Stimulated activated CD4-positive, alpha-beta T cell treated with anti-CD3 and anti-CD28 coated beads, Interleukin-1b, Interleukin-23, amount 100 ng/mL, for 48 hours (primary cell): ENCODE data around the gene POMT1.
"Not testable (repeated sequence)": the region's sequence is repeated elsewhere in the genome, so short reads cannot be mapped to it uniquely, and the experiment has no call there.

ENCODE experiments used
- DNase-seq: peaks from one replicate; pipeline ENCODE4 v3.0.0-alpha.2; 2020

POMT1 gene, protein sequence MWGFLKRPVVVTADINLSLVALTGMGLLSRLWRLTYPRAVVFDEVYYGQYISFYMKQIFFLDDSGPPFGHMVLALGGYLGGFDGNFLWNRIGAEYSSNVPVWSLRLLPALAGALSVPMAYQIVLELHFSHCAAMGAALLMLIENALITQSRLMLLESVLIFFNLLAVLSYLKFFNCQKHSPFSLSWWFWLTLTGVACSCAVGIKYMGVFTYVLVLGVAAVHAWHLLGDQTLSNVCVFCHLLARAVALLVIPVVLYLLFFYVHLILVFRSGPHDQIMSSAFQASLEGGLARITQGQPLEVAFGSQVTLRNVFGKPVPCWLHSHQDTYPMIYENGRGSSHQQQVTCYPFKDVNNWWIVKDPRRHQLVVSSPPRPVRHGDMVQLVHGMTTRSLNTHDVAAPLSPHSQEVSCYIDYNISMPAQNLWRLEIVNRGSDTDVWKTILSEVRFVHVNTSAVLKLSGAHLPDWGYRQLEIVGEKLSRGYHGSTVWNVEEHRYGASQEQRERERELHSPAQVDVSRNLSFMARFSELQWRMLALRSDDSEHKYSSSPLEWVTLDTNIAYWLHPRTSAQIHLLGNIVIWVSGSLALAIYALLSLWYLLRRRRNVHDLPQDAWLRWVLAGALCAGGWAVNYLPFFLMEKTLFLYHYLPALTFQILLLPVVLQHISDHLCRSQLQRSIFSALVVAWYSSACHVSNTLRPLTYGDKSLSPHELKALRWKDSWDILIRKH

DNA sequence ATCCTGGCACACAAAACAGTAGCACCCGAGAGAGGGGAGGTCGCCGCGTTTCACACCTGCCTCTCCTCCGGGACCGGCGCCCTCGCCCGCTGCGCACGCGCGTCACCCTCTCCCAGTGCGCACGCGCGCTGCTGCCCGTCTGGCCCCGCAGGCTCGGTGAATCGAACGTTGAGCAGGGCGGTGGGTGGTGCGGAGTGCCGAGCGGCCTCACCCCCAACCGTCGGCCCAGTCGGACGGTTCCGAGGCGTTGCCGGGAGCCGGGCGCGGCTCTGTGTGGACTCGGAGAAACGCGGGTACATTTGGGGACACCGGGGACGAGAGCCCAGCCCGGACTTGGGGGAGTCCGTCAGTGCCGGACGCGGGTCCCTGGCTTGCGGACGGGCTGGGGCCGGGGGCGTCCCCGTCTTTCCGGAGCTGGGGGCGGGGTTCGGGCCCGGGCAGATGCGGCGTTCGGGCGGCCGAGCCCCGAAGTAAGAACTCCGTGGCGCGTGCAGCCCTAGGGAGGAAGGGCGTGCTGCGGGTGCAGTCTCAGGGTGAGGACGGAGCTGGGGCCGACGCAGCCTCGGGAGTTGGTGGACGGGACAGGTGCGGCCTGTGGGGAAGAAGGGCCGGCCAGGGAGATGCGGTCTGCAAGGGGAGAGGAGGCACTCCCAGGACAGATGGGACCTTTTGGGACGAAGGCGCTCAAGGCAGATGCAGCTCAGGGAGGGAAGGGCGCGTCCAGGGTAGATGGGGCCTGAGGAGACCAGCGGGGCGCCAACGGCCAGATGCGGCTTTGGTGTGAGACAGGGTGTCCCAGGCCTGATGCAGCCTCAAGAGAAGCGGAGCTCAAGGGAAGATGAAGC, at the start of gene POMT1:
POMT1 (plus strand) TSS at position 138 of the 845 bp plus-strand sequence. CDS start 1,301 bp downstream, outside the sequence.
- DNase-seq: peak; percentile 90

DNA sequence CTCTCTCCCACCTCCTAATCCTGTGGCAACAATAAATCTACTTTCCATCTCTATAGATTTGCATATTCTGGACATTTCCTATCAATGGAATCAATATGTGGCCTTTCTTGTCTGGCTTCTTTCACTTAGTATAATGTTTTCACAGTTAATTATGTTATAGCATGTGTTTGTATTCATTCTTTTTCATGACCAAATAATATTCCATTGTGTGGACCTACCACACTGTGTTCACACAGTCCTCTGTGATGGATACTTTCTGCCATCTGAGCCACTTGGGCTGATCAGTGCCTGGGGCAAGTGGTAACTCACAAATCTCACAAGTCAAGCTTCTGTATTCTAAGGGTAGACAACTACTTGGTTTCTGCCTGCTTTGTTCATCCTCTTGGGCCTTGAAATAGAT, 48.7 kb upstream of the POMT1 start:
- DNase-seq: no peak

DNA sequence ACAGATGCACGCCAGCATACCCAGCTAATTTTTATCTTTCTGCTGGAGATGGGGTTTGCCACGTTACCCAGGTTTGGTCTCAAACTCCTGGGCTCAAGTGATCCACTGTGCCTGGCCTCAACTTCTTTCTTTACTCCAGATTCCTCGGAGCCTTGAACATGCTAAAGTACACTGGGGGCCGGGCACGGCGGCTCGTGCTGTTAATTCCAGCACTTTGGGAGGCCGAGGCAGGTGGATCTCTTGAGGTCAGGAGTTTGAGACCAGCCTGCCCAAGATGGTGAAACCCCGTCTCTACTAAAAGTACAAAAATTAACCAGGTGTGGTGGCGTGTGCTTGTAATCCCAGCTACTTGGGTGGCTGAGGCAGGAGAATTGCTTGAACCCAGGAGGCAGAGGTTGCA, 47.1 kb upstream of the POMT1 start:
- not testable (repeated sequence) for DNase-seq

DNA sequence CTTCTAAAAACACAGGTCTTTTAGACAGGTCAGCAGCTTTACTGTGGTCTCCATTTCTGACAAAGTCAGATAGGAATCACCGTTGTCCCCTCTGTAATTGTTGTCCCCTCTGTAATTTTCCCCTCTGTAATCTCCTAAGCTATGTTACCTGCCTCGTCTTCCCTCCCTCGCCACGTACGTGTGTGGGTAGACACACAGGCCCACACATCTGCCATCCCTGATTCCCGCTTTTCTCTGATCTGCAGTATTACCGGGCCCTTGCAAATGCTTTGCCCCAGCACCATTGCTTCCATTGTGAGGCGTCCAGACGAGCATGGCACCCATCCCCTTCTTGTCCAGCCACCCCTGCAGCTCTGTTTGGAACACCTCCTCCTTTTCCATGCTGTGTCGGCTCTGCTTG, 45.0 kb upstream of the POMT1 start:
- DNase-seq: no peak

DNA sequence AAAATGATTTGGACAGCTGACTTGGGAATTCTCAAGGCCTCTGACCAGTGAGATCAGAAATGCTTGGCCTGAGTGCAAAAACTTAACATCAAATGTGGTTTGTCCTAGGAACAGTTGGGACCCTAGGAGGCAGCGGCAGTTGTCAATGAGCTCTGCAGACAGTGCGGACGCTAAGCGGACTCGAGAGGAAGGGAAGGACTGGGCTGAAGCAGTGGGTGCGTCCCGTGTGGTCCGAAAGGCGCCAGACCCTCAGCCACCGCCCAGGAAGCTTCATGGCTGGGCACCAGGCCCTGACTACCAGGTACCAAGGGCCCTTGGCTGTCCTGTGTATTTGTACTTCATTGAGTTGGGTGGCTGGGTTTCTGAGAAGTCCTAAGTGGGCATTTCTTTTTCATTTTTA, 43.7 kb upstream of the POMT1 start:
- DNase-seq: no peak

DNA sequence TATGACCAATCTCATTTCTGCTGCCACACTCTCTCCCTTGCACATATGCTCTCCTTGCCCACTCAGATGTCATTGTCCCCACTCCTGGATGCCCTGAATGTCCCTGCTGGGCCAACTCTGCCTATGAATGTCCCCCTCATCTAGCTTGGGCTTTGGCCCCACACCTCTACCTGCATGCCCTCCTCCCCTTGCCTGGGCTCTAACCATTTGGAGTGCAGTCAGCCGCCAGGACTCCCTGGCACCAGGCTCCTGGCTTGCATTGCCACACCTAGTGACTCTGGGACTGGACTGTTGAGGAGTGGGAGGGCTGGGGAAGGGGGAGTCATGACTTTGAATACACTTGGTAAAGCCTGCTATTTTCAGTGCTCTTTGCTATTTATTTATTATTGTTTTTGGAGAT, 41.6 kb upstream of the POMT1 start:
- DNase-seq: no peak

DNA sequence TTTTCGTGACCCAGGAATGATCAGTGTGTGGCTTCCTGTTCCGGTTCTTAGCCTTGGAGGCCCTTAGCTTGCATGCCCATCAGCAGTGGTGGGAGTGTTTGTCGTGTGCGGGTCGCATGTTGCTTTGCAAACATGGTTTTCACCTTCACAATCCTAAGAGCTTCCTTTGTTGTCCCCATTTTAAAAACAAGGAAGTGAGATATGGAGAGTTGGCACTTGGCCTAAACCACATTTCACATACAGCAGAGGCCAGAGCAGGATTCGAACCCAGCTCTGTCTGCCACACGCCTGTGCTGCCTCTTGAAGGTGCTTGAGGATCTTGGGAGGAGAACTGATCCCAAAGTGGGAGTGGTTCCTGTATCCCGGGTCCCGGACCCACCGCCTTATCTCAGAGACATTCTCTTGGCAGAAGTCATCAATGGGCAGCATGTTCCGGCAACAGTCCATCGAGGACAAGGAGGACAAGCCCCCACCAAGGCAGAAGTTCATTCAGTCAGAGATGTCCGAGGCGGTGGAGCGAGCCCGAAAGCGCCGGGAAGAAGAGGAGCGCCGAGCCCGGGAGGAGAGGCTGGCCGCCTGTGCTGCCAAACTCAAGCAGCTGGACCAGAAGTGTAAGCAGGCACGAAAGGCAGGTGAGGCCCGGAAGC, 38.2 kb upstream of the POMT1 start:
- no peak for DNase-seq

DNA sequence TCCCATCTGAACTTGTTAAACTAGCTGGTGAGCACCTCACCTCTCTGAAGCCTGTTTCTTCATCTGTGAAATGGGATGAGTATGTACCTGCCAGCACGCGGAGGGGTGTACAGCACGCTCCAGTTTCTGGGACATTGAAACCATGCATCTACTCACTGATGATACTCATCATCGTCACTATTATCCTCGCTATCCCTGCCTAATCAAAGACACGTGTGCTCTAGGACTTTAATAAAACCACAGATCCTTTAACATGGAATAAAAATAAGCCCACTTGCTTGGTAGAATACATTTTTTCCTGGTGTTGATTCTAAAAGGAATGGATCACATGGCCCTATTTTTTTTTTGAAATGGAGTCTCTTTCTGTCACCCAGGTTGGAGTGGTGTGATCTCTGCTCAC, 37.3 kb upstream of the POMT1 start:
- no peak for DNase-seq

DNA sequence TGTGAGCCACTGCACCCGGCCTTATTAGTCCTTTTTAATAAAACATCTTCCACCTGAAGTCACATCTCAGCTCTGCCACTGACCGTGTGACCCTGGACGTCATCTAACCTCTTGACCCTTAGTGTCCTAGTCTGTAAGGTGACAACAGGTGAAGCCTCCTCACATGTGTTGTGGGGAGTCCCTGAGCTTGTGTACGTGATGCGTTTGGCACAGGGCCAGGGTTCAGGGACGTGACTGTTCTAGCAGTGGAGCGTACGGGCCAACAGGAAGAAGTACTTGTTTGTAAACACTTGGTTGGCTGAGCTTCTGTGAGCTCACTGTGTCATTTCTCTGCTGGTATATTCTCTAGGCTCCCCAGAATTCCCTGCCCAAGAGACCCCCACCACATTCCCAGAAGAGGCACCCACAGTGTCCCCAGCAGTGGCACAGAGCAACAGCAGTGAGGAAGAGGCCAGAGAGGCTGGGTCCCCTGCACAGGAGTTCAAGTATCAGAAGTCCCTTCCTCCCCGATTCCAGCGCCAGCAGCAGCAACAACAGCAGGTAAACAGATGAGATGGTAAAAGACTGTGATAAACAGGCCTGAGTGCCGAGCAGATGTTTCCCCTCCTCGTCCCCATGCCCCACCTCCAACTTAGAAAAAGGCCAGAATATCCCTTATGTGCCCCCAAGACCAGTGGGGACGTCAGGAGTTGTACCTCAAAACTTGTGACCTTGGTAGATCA, 35.3 kb upstream of the POMT1 start:
- no peak for DNase-seq

DNA sequence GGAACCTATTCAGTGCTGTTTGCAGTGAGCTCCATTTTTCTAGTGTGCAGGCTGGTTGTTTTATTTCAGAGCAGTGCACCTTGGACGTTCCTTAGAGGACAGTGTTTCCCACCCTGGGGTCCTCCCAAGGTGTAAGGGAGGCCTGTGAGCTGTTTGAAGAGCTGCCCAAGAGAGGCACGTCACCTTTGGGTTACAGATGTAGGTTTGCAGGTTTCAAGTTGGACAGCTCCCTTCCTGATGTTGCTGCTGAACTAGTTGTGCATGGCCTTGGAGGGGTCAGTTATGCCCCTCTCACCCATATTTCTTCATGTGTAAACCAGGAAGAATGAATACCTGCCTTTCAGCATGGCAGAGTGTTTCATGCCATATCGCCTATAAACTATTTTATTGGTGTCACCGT, 34.7 kb upstream of the POMT1 start:
- no peak for DNase-seq

DNA sequence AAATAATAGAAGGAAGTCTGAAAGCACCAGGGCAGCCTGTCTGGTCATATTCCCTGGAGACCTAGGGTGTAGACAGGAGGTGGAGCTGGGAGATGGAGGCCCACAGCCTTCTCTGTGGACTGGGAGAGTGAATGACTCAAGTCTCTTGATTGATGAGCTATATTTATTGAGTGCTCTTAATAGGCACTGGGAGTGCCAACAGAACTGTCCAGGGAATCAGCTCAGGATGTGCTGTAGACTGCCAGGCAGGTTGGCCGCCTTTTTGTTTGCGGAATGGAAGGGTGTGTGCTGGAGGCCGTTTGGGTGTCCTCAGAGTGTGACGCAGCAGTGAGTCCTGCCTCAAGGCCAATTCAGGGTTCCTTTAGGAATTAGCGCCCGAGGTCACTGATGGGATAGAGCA, 33.4 kb upstream of the POMT1 start:
- DNase-seq: no peak

DNA sequence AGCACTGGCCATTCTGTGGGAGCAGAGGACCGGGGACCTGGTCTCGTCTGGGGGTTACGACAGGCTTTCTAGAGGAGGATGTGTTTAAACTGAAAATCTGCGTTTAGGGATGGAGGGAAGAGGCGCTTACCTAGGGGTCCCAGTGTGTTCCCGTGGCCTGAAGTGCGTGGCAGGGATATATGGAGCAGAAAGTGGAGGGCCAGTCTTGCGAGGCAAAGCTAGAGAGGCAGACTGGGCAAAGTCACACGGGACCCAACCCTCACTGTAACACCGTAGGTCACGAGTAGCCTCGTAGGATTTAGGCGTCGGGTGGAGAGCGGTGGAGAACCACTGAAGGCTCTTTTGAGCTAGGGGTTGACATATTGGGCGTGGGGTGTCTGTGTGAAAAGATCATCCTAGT, 32.8 kb upstream of the POMT1 start:
- DNase-seq: no peak

DNA sequence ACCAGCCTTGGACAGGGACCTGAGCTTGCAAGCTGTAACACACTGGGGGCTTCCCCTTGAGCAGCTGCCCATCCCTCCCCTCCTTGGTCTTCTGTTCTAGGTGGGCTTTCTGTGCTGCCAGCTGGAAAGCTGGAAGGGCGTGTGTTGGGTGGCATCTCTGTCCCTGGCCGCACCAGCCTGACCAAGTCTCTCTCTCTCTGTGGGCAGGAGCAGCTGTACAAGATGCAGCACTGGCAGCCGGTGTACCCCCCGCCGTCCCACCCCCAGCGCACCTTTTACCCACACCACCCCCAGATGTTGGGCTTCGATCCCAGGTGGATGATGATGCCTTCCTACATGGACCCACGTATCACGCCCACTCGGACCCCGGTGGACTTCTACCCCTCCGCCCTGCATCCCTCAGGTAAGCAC, 32.1 kb upstream of the POMT1 start:
- no peak for DNase-seq

DNA sequence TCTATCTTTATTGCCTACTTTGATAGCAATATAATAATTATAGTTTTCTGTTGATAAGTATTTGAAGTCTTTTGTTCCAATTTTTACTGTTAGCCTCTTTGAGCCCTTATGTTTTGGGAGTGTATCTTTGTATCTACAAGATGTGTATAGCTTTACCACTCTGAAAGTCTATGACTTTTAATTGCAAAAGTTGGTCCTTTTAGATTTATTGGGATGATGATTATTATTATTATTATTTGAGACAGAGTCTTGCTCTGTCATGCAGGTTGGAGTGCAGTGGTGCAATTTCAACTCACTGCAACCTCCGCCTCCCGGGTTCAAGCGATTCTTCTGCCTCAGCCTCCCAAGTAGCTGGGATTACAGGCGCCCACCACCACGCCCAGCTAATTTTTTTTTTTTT, 30.6 kb upstream of the POMT1 start:
- DNase-seq: not testable (repeated sequence)

DNA sequence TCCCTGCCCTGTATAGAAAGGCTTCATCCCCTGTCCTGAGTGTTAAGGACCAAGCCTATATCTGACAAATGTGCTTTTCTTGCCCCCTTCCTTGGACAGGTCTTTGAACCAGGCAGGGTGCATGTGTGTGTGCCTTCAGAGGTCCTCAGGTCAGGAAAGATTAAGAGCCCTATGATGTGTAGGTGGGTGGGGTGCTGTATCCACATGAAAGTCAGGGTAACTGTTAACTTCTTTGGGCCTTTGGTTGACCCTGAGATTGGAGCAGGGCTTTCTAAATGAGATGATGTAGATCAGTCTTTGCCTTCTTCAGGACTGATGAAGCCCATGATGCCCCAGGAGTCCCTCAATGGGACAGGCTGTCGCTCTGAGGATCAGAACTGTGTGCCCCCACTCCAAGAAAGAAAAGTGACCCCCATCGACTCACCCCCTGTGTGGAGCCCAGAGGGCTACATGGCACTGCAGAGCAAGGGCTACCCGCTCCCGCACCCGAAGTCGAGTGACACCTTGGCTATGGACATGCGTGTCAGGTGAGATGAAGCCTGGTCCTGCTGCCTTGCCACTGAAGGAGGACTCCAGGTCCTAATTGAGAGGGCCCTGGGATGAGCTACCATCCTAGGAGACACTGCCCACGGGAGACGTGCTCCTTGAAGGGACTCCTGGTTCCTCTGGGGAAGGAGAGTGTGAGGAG, 29.4 kb upstream of the POMT1 start:
- DNase-seq: no peak

DNA sequence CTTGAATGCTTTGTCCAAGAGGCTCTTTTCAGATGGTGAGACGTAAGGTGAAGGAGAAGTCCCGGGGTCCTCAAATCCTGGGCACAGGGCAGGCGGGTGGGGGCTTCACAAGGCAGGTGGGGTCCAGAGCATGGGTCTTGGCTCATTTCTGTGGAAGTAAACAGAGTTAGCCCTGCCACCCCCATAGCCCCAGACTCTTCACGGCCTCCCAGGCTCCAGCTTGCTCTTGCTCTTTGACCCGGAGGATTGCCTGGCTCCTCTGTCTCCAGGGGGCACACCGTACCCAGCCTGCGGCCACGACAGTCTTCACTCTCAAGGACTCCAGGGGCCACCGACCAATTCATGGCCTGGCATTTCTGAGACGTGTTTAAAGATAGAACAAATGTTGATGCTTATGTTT, 28.8 kb upstream of the POMT1 start:
- DNase-seq: no peak

DNA sequence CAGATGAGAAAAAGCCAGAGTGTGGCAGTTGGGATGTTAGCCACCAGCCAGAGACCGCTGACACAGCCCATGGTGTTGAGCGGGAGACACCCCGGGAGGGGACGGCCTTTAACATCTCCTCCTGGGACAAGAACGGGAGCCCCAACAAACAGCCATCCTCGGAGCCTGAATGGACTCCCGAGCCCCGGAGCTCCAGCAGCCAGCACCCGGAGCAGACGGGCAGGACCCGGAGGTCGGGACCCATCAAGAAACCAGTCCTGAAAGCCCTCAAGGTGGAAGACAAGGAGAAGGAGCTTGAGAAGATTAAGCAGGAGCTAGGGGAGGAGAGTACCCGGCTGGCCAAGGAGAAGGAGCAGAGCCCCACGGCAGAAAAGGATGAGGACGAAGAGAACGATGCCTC, 28.0 kb upstream of the POMT1 start:
- DNase-seq: no peak

DNA sequence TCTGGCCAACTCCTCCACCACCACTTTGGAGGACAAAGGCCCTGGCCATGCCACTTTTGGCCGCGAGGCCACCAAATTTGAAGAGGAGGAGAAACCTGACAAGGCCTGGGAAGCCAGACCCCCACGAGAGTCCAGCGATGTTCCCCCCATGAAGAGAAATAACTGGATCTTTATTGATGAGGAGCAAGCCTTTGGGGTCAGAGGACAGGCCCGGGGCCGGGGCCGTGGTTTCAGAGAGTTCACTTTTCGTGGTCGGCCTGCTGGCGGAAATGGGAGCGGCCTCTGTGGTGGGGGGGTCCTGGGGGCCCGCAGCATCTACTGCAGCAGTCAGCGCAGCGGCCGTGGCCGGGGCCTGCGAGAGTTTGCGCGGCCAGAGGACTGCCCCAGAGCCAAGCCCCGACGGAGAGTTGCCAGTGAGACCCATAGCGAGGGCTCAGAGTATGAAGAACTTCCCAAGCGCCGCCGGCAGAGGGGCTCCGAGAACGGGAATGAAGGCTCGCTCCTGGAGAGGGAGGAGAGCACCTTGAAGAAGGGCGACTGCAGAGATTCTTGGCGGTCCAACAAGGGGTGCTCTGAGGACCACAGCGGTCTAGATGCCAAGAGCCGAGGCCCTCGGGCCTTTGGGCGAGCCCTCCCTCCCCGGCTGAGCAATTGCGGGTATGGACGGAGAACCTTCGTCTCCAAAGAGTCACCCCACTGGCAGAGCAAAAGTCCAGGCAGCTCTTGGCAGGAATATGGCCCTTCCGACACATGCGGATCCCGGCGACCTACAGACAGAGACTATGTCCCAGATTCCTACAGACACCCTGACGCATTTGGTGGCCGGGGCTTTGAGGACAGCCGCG, 27.4 kb upstream of the POMT1 start:
- no peak for DNase-seq

DNA sequence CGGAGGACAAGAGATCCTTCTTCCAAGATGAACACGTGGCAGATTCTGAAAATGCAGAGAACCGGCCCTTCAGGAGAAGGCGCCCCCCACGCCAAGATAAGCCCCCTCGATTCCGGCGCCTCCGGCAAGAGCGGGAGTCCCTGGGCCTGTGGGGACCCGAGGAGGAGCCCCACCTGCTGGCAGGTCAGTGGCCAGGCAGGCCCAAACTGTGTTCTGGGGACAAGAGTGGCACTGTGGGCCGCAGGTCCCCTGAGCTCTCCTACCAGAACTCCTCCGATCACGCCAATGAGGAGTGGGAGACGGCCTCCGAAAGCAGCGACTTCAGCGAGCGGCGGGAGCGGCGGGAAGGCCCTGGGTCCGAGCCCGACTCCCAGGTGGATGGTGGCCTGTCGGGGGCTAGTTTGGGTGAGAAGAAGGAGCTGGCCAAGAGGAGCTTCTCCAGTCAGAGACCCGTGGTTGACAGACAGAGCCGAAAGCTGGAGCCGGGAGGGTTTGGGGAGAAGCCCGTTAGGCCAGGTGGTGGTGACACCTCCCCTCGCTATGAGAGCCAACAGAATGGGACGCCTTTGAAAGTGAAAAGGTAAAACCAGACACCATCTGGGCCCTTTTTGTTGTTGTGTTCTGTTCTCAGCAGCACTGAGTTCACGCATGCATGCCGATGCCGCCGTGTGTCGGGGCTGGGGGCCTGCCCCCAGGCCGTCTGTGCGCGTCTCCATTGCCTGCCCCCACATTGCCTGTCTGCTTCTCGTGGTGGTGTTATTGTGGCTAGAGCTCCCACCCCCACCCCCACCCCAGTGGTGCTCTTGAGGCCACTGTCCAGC, 26.6 kb upstream of the POMT1 start:
- no peak for DNase-seq
